ENCODE results near the gene CD44. TPM values are rescaled to one million over a fixed set of nuclear protein-coding genes. Genes with fewer than 3 reads are reported as not detected.

Gene CD44
- total RNA-seq, 1 donor from 2014 or later: 268 TPM

DNA sequence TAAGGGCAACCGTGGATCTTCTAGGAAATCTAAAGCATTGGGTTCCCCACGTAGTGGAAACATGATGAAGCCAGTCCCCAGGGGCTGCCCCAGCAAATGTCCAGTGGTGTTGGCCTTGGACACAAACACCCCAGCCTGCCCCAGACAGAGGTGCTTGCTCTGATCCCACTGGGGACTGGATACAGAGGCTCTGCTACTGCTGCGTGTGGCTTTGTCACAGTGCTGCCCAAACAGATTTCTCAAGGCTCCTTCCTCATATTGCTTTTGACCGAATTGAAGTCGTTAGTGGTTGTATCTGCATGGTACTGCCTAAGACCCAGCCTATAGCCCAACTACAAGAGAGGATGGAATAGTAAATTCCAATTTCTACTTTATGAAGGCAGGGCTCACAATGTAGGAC, 40.1 kb upstream of the CD44 start:
- H3K27me3 ChIP-seq (ENCODE audit: control insufficient read depth, insufficient read depth, low read length): no peaks in the 10 kb centered on the region
- no peak overlapping the region for H3K4me3 ChIP-seq (ENCODE audit: low read depth, low read length)
- H3K36me3 ChIP-seq (ENCODE audit: control insufficient read depth, insufficient read depth, low read length): no peaks in the 10 kb centered on the region
- TF ChIP-seq, protein P1, sequence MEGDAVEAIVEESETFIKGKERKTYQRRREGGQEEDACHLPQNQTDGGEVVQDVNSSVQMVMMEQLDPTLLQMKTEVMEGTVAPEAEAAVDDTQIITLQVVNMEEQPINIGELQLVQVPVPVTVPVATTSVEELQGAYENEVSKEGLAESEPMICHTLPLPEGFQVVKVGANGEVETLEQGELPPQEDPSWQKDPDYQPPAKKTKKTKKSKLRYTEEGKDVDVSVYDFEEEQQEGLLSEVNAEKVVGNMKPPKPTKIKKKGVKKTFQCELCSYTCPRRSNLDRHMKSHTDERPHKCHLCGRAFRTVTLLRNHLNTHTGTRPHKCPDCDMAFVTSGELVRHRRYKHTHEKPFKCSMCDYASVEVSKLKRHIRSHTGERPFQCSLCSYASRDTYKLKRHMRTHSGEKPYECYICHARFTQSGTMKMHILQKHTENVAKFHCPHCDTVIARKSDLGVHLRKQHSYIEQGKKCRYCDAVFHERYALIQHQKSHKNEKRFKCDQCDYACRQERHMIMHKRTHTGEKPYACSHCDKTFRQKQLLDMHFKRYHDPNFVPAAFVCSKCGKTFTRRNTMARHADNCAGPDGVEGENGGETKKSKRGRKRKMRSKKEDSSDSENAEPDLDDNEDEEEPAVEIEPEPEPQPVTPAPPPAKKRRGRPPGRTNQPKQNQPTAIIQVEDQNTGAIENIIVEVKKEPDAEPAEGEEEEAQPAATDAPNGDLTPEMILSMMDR (IDR thresholded peaks at IDR 0.05; ENCODE audit: insufficient read depth, low read length, poor library complexity, severe bottlenecking): no peak
- no peak for DNase-seq (ENCODE audit: low read depth)

DNA sequence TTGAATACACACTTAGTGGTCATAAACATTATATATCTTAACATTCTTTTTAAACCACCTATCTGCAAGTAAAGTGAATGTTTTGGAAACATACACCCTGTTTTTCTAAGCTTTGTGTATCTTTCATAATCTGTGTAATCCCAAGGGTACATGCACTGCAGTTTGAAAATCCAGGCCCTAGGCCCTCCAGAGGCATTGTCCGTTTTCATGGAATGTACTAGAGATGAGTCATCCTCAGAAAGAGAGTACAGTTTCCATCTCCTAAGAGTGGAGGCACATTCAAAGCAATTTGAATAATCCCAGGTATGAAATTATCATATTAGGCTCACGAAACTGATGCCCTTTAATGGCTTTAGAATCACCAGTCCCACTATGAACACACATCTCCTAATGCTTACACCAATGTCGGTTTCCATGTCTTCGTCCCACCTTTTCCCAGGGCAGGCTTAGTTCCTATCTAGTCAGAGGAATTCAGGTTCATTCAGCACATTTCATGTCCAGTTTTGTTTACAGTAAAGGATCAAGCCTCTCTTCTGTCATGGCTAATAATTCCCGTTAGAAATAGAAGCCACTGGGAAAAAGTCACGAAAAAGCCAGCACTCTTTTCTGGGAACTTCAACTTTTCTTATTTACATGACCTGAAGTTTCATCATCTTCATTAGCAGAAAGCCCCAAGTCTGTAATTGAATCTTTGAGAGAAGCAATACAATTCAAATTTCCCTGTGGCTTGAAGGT, 39.5 kb upstream of the CD44 start:
- Histone ChIP-seq H3K4me3 (ENCODE audit: low read depth, low read length) (no peak overlapping the region), H3K27me3 (ENCODE audit: control insufficient read depth, insufficient read depth, low read length) (no peaks in the 10 kb centered on the region), H3K36me3 (ENCODE audit: control insufficient read depth, insufficient read depth, low read length) (no peaks in the 10 kb centered on the region)
- no peak for DNase-seq (ENCODE audit: low read depth)
- TF ChIP-seq, protein P1 (IDR thresholded peaks at IDR 0.05; ENCODE audit: insufficient read depth, low read length, poor library complexity, severe bottlenecking): no peak

DNA sequence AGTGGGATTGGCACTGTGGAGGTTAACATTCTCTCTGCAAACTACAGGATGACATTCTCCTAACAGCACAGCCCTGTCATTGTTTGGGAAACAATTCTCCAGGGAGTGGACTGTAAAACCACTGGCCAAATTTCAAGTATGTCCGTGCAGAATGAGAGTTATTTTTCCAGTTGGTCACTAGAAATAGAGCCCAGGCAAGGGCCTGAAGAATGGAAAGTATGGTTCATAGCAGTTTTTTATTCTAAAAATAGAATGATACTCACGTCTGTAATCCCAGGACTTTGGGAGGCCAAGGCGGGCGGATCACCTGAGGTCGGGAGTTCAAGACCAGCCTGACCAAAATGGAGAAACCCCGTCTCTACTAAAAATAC, 39.0 kb upstream of the CD44 start:
- TF ChIP-seq, protein P1 (IDR thresholded peaks at IDR 0.05; ENCODE audit: insufficient read depth, low read length, poor library complexity, severe bottlenecking): no peak
- DNase-seq (ENCODE audit: low read depth): no peak
- Histone ChIP-seq H3K36me3 (ENCODE audit: control insufficient read depth, insufficient read depth, low read length) (no peaks in the 10 kb centered on the region), H3K4me3 (ENCODE audit: low read depth, low read length) (no peak overlapping the region), H3K27me3 (ENCODE audit: control insufficient read depth, insufficient read depth, low read length) (no peaks in the 10 kb centered on the region)

DNA sequence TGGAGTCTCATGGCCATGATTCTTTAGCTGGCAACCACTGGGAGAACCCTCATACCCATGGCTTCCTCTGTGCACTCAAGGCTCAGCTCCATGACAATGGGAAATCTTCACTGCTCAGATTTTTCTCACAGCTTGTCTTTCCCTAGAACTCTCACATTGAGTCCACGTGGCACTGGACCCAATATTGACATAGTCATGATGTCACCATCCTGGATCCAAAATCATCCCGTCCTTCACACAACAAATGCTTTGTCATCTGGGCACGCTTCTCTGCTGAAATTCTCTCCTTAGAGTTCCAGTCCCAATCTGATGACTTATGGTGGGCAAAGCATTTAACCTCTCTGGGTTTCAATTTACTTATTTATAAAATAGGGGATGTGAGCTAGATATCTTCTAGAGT, 37.7 kb upstream of the CD44 start:
- TF ChIP-seq, protein P1 (IDR thresholded peaks at IDR 0.05; ENCODE audit: insufficient read depth, low read length, poor library complexity, severe bottlenecking): no peak
- no peak for DNase-seq (ENCODE audit: low read depth)
- Histone ChIP-seq H3K36me3 (ENCODE audit: control insufficient read depth, insufficient read depth, low read length) (no peaks in the 10 kb centered on the region), H3K27me3 (ENCODE audit: control insufficient read depth, insufficient read depth, low read length) (no peaks in the 10 kb centered on the region), H3K4me3 (ENCODE audit: low read depth, low read length) (no peak overlapping the region)

DNA sequence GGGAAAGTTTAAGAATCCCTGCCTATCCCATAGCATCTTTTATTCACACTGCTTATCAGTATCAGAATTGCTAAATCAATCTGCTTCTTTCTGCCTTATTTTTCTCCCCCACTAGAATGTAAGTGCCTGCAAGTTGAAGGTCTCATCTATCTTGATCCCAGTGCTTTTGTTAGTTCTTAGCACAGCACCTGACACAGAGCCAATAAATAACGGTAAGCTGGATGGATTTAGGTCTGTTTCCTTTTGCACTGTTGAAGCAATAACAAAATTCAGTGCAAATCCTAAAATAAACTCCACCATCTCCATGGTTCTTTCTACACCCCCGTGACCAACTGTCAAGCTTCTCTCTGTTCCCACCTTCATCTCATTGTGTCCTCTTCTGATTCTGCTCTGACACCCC, 36.7 kb upstream of the CD44 start:
- no peak for DNase-seq (ENCODE audit: low read depth)
- TF ChIP-seq, protein P1 (IDR thresholded peaks at IDR 0.05; ENCODE audit: insufficient read depth, low read length, poor library complexity, severe bottlenecking): no peak
- H3K4me3 ChIP-seq (ENCODE audit: low read depth, low read length): no peak overlapping the region
- H3K36me3 ChIP-seq (ENCODE audit: control insufficient read depth, insufficient read depth, low read length): no peaks in the 10 kb centered on the region
- H3K27me3 ChIP-seq (ENCODE audit: control insufficient read depth, insufficient read depth, low read length): no peaks in the 10 kb centered on the region

Measured in kidney epithelial cell (primary cell).